ENCODE results near the gene CCSER1.

GRCh38 chr4:90145319-90145718 lies 18.1 kb downstream of the CCSER1 start:
- TF ChIP-seq CTCF (IDR thresholded peaks at IDR 0.05; ENCODE audit: poor library complexity, severe bottlenecking) (no peak), EZH2 (IDR thresholded peaks at IDR 0.05; ENCODE audit: borderline replicate concordance, insufficient read depth, low read length, poor library complexity, severe bottlenecking) (no peak), RAD21 (conservative IDR thresholded peaks at IDR 0.05) (no peak), MXI1 (conservative IDR thresholded peaks at IDR 0.05; ENCODE audit: poor library complexity, severe bottlenecking) (no peak), SMC3 (conservative IDR thresholded peaks at IDR 0.05; ENCODE audit: poor library complexity) (no peak), REST (IDR thresholded peaks at IDR 0.05; ENCODE audit: borderline replicate concordance) (no peak)

Measured in neural cell (in vitro differentiated cells).